Breast epithelium (tissue), 3 donors: ENCODE data around the gene SCD5.

Experiments used
- CTCF ChIP-seq, 3 donors: fragments of 450-650 bp; IDR thresholded peaks; one replicate each; pipeline ENCODE4 v1.5.1; 2016 to 2017; ENCODE audit warnings: antibody characterized with exemption in 3 of 3, mild to moderate bottlenecking in 3 of 3, moderate library complexity in 3 of 3
- POLR2AphosphoS5 ChIP-seq, 3 donors: sonication (generic); formaldehyde crosslinking; IDR thresholded peaks; one replicate each; pipeline ENCODE4 v1.6.1; 2017; ENCODE audit warnings: antibody characterized with exemption in 3 of 3

- TF ChIP-seq CTCF (IDR thresholded peaks at IDR 0.05): no peak
- no peak for TF ChIP-seq POLR2AphosphoS5 (IDR thresholded peaks at IDR 0.05)
Observed at GRCh38 chr4:82697561-82697960, 101.0 kb downstream of the SCD5 start.
